HG03045 (cell line): Measurements from ENCODE around the gene TNFRSF6B.
"Not testable (repeated sequence)": the region's sequence is repeated elsewhere in the genome, so short reads cannot be mapped to it uniquely, and the experiment has no call there.

Experiments
- ATAC-seq: cut with Tn5 transposase; IDR thresholded peaks from one replicate; pipeline ENCODE4 v1.9.1; 2021; ENCODE audit warnings: mild to moderate bottlenecking, moderate library complexity; ENCODE audit not compliant: unreplicated experiment

Gene TNFRSF6B, protein sequence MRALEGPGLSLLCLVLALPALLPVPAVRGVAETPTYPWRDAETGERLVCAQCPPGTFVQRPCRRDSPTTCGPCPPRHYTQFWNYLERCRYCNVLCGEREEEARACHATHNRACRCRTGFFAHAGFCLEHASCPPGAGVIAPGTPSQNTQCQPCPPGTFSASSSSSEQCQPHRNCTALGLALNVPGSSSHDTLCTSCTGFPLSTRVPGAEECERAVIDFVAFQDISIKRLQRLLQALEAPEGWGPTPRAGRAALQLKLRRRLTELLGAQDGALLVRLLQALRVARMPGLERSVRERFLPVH

DNA sequence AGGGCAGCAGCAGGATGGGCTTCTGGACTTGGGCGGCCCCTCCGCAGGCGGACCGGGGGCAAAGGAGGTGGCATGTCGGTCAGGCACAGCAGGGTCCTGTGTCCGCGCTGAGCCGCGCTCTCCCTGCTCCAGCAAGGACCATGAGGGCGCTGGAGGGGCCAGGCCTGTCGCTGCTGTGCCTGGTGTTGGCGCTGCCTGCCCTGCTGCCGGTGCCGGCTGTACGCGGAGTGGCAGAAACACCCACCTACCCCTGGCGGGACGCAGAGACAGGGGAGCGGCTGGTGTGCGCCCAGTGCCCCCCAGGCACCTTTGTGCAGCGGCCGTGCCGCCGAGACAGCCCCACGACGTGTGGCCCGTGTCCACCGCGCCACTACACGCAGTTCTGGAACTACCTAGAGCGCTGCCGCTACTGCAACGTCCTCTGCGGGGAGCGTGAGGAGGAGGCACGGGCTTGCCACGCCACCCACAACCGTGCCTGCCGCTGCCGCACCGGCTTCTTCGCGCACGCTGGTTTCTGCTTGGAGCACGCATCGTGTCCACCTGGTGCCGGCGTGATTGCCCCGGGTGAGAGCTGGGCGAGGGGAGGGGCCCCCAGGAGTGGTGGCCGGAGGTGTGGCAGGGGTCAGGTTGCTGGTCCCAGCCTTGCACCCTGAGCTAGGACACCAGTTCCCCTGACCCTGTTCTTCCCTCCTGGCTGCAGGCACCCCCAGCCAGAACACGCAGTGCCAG is at the start of gene TNFRSF6B:
Gene TNFRSF6B (plus strand): TSS at position 25 of the 729 bp plus-strand sequence. CDS start 116 bp downstream, at position 141.
- no peak for ATAC-seq

DNA sequence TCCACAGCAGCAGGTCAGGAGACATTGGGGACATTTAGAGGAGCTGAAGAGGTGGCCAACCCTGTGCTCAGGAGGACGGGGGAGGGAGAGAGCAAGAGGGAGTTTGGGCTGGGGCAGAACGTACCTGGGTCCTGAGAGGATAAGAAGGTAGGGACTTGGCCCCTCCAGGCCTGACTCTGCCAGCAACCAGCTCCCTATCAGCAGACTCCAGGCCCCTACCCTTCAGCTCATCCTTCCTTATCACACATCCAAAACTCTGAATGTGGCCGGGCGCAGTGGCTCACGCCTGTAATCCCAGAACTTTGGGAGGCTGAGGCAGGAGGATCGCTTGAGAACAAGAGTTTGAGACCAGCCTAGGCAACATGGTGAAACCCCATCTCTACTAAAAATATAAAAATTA is 48.3 kb upstream of the TNFRSF6B start:
- ATAC-seq, result no peak

DNA sequence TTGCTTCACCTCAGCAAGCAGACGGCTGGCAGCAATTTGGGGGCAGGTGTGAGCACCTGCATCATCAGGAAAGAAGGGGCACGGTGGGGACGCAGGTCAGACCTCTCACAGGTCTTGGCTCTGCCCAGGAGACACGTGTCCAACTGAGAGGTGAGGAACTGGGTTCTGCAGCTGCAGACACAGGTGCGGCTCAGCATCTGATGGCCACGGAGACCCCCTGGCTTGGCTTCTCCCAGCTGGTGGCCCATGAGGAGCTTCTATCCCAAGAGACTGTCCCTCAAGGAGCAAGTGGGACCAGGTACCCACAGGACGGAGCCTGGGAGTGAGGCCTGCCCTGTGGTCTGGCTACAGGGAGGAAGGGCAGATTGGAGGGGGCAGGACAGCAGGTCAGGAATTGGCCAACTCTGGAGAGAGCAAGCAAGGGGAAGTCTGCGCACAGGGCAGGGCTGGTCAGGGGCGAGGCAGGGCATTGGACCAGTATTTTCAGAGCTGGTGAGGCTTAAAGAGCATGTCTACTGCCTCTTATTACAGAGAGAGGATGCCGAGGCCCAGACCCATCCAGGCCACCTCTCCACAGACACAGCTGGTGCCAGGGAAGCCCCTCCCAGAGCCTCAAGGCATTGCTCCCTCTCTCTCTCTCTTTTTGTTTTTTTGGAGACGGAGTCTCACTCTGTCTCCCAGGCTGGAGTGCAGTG is 47.4 kb upstream of the TNFRSF6B start:
- ATAC-seq, result no peak

DNA sequence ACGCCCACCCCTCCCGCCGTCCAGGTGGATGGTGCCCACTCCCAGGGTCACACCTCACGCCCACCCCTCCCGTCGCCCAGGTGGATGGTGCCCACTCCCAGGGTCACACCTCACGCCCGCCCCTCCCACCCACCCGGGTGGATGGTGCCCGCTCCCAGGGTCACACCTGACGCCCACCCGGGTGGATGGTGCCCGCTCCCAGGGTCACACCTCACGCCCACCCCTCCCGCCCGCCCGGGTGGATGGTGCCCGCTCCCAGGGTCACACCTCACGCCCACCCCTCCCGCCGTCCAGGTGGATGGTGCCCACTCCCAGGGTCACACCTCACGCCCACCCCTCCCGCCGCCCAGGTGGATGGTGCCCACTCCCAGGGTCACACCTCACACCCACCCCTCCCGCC is 46.0 kb upstream of the TNFRSF6B start:
- not testable (repeated sequence) for ATAC-seq

- no peak for ATAC-seq
These were observed 44.6 kb upstream of the TNFRSF6B start for GRCh38 chr20:63651942-63652191.

DNA sequence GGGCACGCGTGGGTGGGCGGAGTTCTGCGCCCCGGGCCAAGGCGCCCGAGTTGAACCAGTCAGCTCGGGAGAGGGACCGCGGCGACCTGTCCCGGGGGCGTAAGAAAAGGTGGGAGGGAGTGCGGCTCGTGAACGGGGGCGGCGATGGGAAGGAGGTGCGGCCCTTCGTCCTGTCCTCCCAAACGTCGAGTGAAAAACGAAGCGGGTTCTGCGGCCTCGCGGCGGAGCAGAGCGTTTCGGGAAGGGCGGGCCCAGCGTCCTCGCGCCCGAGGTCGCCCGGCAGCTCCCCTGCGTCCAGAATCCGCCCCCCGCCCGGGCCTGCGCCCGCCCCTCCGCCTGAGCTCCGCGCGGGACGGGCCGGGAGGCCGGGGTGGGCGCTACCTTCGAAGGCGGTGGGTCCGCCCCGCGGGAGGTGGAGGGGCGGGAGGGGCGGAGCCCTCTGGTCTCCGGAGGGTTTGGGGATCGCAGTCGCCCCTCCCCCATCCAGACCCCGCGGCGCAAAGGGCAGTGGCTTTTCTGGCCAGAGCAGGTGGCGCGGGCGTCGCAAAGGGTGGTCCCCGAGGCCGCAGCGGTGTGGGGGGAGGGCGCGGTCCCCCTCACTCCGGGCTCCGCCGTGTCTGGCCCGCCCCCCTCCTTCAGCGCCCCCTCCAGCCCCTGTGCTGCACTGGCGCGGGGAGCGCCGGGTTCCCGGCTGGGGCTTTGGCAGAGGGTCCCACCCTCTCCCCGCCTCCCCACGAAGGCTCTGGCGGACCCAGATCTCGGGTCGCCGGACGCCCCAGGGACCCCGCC is 44.1 kb upstream of the TNFRSF6B start:
- no peak for ATAC-seq

- no peak for ATAC-seq
These were observed 43.1 kb upstream of the TNFRSF6B start, which contains the start of gene STMN3 for GRCh38 chr20:63653041-63653973. Gene STMN3, minus strand, starts transcription at chr20:63653424. Its CDS starts 79 bp downstream, at chr20:63653345.

GRCh38 chr20:63653974-63654668 is 42.3 kb upstream of the TNFRSF6B start:
- ATAC-seq, result no peak

DNA sequence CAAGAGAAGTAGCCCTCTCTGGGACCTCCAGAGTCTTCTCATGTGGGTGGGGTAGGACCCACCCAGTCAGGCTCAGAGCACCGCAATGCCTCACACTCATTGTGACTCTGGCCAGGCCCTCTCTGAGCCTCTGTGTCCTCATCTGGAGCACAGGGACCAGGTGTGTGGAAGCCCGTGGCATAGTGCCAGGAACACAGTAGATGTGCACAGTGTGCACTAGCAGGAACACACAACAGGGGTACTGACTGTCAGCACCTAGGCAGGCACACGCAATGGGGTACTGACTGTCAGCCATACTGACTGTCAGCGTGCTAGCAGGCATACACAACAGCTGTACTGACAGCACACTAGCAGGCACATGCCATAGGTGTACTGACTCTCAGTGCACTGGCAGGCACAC is 41.2 kb upstream of the TNFRSF6B start:
- ATAC-seq, result no peak

GRCh38 chr20:63656451-63656850 is 40.0 kb upstream of the TNFRSF6B start:
- no peak for ATAC-seq

DNA sequence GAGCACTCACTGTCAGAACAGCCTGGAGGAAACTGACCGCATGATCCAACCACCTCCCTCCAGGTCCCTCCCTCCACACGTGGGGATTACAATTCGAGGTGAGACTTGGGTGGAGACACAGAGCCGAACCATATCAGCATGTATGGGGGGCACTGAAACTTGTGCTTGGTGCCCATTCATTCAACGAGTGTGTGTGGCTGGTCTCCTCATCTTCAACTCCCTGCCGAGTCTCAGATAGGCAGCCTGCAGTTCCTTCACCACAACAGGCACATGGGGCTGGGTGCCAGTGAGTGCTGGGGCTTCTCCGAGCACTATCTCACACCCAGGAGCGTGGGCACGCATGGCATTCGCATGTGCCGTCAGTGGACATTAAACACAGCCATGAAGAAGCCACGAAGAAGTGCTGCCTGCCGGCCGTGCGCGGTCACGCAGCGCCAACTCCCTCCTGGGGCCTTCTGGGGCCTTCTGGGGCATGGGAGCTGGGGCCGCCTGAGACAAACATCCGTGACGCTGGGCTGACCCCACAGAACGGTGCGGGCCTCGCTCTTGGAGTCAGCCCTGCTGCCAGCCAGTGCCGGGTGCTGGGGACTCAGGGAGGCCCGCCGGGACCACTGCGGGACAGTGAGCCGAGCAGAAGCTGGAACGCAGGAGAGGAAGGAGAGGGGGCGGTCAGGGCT is 39.1 kb upstream of the TNFRSF6B start:
- ATAC-seq, result peak; percentile 5

DNA sequence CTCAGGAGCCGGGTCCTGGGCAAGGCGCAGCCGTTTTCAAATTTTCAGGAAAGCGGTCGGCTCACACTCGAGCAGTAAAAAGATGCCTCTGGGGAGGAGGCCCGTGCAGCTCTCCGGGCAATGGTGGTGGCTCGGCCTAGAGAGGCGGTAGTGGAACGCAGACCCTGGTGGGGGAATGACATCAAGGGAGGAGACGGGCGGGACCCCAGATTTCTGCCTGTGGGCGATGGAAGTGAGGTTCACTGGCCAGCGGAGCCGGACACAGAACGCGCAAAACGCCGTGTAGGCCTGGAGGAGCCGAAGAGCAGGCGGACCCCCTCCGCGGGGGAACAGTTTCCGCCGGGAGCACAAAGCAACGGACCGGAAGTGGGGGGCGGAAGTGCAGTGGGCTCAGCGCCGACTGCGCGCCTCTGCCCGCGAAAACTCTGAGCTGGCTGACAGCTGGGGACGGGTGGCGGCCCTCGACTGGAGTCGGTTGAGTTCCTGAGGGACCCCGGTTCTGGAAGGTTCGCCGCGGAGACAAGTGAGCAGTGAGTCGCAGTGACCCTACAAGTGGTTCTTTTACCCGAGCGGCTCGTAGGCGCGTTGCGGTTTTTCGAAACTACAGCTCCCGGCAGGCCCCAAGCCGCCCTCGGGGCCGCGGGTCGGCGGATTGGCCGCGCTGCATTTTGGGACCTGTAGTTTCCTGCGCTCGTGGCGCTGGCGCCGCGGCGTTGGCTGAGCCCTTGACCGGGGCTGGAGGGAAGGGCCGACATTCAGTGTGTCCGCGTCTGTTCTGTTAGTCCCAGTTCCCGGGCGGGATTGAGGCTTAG is 38.3 kb upstream of the TNFRSF6B start, which contains the start of gene RTEL1:
Gene RTEL1 (plus strand): TSS at position 376 of the 812 bp plus-strand sequence. CDS start 1,091 bp downstream, outside the sequence.
- peak; percentile 80 for ATAC-seq

- ATAC-seq, result peak; percentile 13
These were observed 37.7 kb upstream of the TNFRSF6B start for GRCh38 chr20:63658749-63659187.

GRCh38 chr20:63659370-63659769 is 37.1 kb upstream of the TNFRSF6B start:
- ATAC-seq, result no peak

DNA sequence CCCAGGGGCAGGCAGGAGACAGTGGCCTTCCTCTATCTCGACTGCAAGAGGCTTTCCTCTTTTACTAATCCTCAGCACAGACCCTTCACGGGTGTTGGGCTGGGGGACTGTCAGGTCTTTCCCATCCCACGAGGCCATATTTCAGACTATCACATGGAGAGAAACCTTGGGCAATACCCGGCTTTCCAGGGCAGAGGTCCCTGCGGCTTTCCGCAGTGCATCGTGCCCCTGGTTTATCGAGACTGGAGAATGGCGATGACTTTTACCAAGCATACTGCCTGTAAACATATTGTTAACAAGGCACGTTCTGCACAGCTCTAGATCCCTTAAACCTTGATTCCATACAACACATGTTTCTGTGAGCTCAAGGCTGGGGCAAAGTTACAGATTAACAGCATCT is 36.3 kb upstream of the TNFRSF6B start:
- ATAC-seq, result not testable (repeated sequence)

GRCh38 chr20:63660622-63661021 is 35.8 kb upstream of the TNFRSF6B start:
- no peak for ATAC-seq

DNA sequence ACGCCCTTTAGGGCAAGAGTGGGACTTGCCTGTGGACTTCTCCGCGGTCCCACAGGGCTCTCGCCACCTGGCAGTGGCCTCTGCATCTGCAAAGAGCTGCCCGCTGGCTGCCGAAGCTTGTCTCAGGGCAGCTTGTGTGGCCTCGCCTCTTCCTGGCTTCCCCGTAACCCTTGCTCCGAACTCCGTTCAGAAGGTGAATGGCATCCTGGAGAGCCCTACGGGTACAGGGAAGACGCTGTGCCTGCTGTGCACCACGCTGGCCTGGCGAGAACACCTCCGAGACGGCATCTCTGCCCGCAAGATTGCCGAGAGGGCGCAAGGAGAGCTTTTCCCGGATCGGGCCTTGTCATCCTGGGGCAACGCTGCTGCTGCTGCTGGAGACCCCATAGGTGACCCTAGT is 35.3 kb upstream of the TNFRSF6B start:
- no peak for ATAC-seq
